HUES6 (cell line): Measurements from ENCODE around the gene SRSF9.

Experiments
- H3K27ac ChIP-seq: 2 replicates; pipeline ENCODE4 v1.7.0; 2013; ENCODE audit warnings: low read depth, mild to moderate bottlenecking, low read length, inconsistent platforms
- H3K27me3 ChIP-seq: 2 replicates; pipeline ENCODE4 v1.6.1; 2013; ENCODE audit warnings: low read length; ENCODE audit not compliant: control insufficient read depth, insufficient read depth
- H3K36me3 ChIP-seq: 2 replicates; pipeline ENCODE4 v1.6.1; 2013; ENCODE audit warnings: low read length; ENCODE audit not compliant: control insufficient read depth, insufficient read depth
- H3K4me1 ChIP-seq: 2 replicates; pipeline ENCODE4 v1.6.1; 2013; ENCODE audit warnings: low read length; ENCODE audit not compliant: control insufficient read depth, insufficient read depth
- H3K4me3 ChIP-seq: 2 replicates; pipeline ENCODE4 v1.5.1; 2013; ENCODE audit warnings: low read depth, low read length
- H3K9ac ChIP-seq: one replicate; pipeline ENCODE4 v1.6.1; 2013; ENCODE audit warnings: mild to moderate bottlenecking, low read length
- H3K9me3 ChIP-seq: 2 replicates; pipeline ENCODE4 v1.6.1; 2013; ENCODE audit warnings: low read depth, low read length; ENCODE audit not compliant: control insufficient read depth, insufficient read depth

The SRSF9 gene

GRCh38 chr12:120481022-120481767 lies 11.6 kb upstream of the SRSF9 start:
- Histone ChIP-seq H3K9ac (no peak overlapping the region), H3K27ac (no peak overlapping the region), H3K4me1 (no peaks in the 10 kb centered on the region), H3K4me3 (no peak overlapping the region), H3K36me3 (no peaks in the 10 kb centered on the region), H3K9me3 (no peaks in the 10 kb centered on the region), H3K27me3 (no peaks in the 10 kb centered on the region)

GRCh38 chr12:120480211-120480610 lies 10.7 kb upstream of the SRSF9 start:
- Histone ChIP-seq H3K27ac (no peak overlapping the region), H3K9ac (no peak overlapping the region)

DNA sequence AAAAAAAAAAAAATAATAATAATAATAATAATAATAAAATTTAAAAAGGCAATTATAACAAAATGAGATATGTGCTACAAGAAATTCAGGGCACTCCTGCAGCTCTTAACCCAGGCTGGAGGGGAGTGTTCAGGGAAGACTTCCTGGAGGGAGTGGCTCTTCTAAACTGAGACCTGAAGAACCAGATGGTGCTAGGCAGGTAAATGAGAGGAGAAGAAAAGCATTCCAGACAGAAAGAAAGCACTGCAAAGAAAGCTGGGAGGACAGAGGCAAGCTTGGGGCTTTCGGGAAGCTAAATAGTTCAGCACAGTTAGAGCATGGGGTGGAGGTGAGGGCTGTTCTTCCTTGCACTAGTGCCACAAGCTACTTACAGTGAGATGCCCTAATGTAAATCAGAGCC lies 9.9 kb upstream of the SRSF9 start:
- Histone ChIP-seq H3K4me3 (no peak overlapping the region), H3K4me1 (no peaks in the 10 kb centered on the region), H3K9ac (no peak overlapping the region), H3K27ac (no peak overlapping the region), H3K36me3 (no peaks in the 10 kb centered on the region), H3K27me3 (no peaks in the 10 kb centered on the region), H3K9me3 (no peaks in the 10 kb centered on the region)

More at GRCh38 chr12:120480211-120480610, 10.7 kb upstream of the SRSF9 start:
- no peaks in the 10 kb centered on the region for H3K27me3 ChIP-seq
- no peaks in the 10 kb centered on the region for H3K9me3 ChIP-seq
- no peak overlapping the region for H3K4me3 ChIP-seq
- no peaks in the 10 kb centered on the region for H3K36me3 ChIP-seq
- no peaks in the 10 kb centered on the region for H3K4me1 ChIP-seq

GRCh38 chr12:120475643-120476042 lies 6.1 kb upstream of the SRSF9 start:
- Histone ChIP-seq H3K9ac (no peak overlapping the region), H3K27ac (no peak overlapping the region), H3K36me3 (no peaks in the 10 kb centered on the region), H3K4me3 (no peak overlapping the region), H3K9me3 (no peaks in the 10 kb centered on the region), H3K4me1 (no peaks in the 10 kb centered on the region), H3K27me3 (no peaks in the 10 kb centered on the region)

GRCh38 chr12:120474616-120474960 lies 5.0 kb upstream of the SRSF9 start:
- H3K4me1 ChIP-seq, result no peaks in the 10 kb centered on the region
- no peak overlapping the region for H3K27ac ChIP-seq
- no peak overlapping the region for H3K9ac ChIP-seq
- H3K36me3 ChIP-seq, result no peaks in the 10 kb centered on the region
- H3K4me3 ChIP-seq, result no peak overlapping the region
- H3K9me3 ChIP-seq, result no peaks in the 10 kb centered on the region
- H3K27me3 ChIP-seq, result no peaks in the 10 kb centered on the region

- Histone ChIP-seq H3K4me1 (no peaks in the 10 kb centered on the region), H3K27ac (no peak overlapping the region), H3K27me3 (no peaks in the 10 kb centered on the region), H3K36me3 (no peaks in the 10 kb centered on the region), H3K9me3 (no peaks in the 10 kb centered on the region), H3K9ac (no peak overlapping the region), H3K4me3 (no peak overlapping the region)
Measured at GRCh38 chr12:120473807-120474615, 4.5 kb upstream of the SRSF9 start.

- Histone ChIP-seq H3K27ac (no peak overlapping the region), H3K4me1 (no peaks in the 10 kb centered on the region), H3K27me3 (no peaks in the 10 kb centered on the region), H3K4me3 (no peak overlapping the region), H3K36me3 (peaks cover 2% of the 10 kb centered on the region), H3K9ac (no peak overlapping the region), H3K9me3 (no peaks in the 10 kb centered on the region)
Measured at GRCh38 chr12:120472521-120472920, 3.0 kb upstream of the SRSF9 start.

DNA sequence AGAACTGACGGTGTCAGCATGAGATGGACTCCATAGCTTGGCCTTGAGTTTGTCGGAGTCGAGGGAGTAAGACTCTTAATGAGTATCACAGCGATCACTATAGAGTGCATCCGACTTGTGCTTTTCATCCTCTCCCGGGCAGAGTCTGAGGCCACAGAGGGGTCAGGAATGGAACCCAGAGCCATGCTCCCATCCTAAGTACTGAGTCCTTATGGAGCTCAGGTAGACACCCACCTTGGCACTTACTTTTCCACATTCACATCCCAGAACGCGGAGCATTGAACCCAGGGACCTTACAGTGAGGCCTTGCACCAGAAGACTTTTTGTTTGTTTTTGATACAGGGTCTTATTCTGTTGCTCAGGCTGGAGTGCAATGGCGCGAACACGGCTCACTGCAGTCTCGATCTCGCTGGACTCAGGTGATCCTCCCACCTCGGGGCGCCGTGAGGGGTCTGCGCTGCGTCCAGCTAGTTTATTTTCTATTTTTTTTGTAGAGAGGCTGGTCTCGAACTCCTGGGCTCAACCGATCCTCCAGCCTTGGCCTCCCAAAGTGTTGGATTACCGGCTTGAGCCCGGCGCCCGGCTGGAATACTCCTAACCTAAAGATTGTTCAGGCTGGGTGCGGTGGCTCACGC lies 719 bp upstream of the SRSF9 start:
- no peaks in the 10 kb centered on the region for H3K9me3 ChIP-seq
- peaks cover 4% of the 10 kb centered on the region; the same call in 1 of the 2 replicates for H3K4me1 ChIP-seq
- H3K27ac ChIP-seq, result peak overlapping the region; percentile 27; the same call in 1 of the 2 replicates
- no peaks in the 10 kb centered on the region for H3K27me3 ChIP-seq
- peak overlapping the region; percentile 73 for H3K9ac ChIP-seq
- H3K4me3 ChIP-seq, result peak overlapping the region; percentile 94
- peaks cover 22% of the 10 kb centered on the region for H3K36me3 ChIP-seq

DNA sequence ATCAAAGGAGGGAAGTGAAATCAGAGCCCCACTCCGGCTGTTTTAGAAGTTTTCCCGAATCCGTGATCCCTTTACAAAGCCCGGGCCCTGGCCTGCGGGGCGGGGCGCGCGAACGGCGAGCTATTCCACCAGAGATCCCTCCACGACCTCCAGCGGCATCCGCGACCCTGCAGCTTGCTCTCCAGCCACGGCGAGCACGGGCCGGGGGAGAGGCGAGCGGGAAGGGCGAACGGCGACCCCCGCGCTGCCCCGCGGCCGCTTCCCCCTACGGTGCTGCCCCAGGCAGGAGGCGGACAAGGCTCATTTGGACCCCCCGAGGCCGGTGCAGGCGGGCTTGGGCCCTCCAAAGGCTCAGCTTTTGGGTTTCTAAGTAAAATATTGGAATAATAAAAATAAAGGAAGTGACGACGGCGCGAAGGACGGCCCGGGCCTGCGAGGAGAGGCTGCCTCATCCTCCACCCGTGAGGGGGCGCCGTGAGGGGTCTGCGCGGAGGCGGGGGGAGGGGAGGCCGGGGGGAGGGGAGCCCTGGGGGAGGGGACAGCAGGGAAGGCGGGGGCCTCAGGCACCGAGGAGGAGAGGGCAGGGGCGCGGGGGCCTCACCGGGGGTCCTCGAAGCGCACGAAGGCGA lies 613 bp downstream of the SRSF9 start:
- Histone ChIP-seq H3K9me3 (no peaks in the 10 kb centered on the region), H3K36me3 (peaks cover 35% of the 10 kb centered on the region), H3K9ac (peak overlapping the region; percentile 100), H3K27ac (peak overlapping the region; percentile 89; the same call in 1 of the 2 replicates), H3K27me3 (no peaks in the 10 kb centered on the region), H3K4me3 (peak overlapping the region; percentile 94), H3K4me1 (peaks cover 4% of the 10 kb centered on the region; the same call in 1 of the 2 replicates)

DNA sequence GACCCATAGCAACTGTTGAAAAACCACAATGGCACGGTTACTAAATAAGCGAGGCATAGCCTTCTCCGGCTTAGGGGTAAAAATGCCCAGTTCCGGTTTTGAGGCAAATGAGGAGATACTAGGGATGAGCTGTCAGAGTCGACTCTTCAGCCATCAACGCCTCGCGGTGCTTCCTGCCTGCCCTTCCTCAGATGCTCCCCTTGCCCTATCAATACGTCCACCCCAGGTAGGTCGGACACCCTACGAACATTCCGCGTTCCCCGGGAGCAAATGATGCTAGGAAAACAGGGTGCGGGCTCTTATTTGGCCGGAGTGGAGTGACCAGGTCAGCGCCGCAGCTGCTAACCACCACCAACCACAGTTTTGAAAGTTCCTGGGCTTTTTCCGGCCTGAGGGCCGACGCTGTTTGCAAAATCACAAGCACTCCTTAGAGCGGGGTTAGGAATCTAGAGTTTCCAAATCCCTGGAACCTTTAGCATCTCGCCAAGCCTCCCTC lies 1.2 kb downstream of the SRSF9 start:
- Histone ChIP-seq H3K4me1 (peaks cover 4% of the 10 kb centered on the region; the same call in 1 of the 2 replicates), H3K27ac (peak overlapping the region; percentile 89; the same call in 1 of the 2 replicates), H3K9ac (peak overlapping the region; percentile 93), H3K4me3 (peak overlapping the region; percentile 94), H3K9me3 (no peaks in the 10 kb centered on the region), H3K27me3 (no peaks in the 10 kb centered on the region), H3K36me3 (peaks cover 41% of the 10 kb centered on the region)
